ENCODE results near the gene ME3. TPM values are rescaled to one million over a fixed set of nuclear protein-coding genes. Genes with fewer than 3 reads are reported as not detected.

ME3 gene
- polyA plus RNA-seq, 2 of the 4 experiments (the other 2 are of a cell fraction), result 19.7 to 22.3 TPM

GRCh38 chr11:86453290-86454030, 219.0 kb downstream of the ME3 start:
- FAIRE-seq, result no peak
- CTCF ChIA-PET, result interaction anchor here (0.8 to 5.1 kb wide), 8 partner anchors 8 to 466 kb away, joined by 3 to 42 read pairs (median 7); no protein-coding TSS in a partner anchor
- 0 out of 5 replicates have a peak, but pooled peaks of 1 of the 2 experiments have one; percentile 6 for TF ChIP-seq RAD21 (conservative IDR thresholded peaks at IDR 0.05 in 1 of 2, IDR thresholded peaks at IDR 0.05 in 1 of 2)
- no peak for TF ChIP-seq NFE2L2 (conservative IDR thresholded peaks at IDR 0.05; ENCODE audit: low read length)

DNA sequence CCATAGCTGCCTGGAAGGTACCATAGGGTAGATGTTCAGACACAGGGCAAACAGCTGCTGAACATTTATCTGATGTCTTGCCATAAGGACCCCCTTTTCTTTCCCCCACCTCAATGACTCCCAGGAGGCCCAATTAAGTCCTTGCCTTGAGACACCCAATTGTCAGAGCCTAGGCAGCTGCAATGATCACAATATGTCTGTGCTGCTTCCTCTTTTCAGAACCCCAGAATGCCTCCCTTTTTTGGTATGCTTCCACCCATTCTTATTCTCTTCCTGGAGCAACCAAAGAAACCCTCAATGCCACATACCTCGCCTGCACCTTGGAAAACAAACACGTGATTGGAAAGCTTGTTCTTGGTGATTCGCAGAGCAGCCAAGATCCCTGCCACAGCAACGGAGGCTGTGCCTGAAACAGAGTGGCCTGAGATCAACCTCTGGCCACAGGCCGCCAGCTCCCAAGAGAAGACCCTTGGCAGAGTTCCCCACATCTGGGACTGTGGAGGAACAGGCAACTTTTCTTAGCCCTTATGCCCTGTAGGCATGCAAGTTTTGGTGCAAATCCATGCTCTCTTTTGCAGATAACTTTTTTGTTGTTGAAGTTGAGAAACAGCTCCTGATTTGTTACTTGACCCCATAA, 222.3 kb downstream of the ME3 start:
- DNase-seq (ENCODE audit: low read depth in 1 of 2, low spot score in 1 of 2), result no peak
- POLR2A ChIA-PET, result no interaction called here
- TF ChIP-seq CEBPB (IDR thresholded peaks at IDR 0.05), result no peak
- TF ChIP-seq HOXA7 (CRISPR knock-in tag; IDR thresholded peaks at IDR 0.05), result no peak
- TF ChIP-seq MAFK (IDR thresholded peaks at IDR 0.05; ENCODE audit: partially characterized antibody), result no peak
- no peak for TF ChIP-seq FOSL2 (IDR thresholded peaks at IDR 0.05)
- no peak for TF ChIP-seq FOSL2 (CRISPR knock-in tag; IDR thresholded peaks at IDR 0.05)
- TF ChIP-seq HOXB13 (CRISPR knock-in tag; IDR thresholded peaks at IDR 0.05; ENCODE audit: low read depth), result no peak
- TF ChIP-seq EHF (CRISPR knock-in tag; IDR thresholded peaks at IDR 0.05), result no peak
- no peak for TF ChIP-seq PBX3 (IDR thresholded peaks at IDR 0.05)
- no peak for TF ChIP-seq HEYL (CRISPR knock-in tag; IDR thresholded peaks at IDR 0.05)
- no peak for TF ChIP-seq TP53 (CRISPR knock-in tag; IDR thresholded peaks at IDR 0.05)
- no peak for TF ChIP-seq EHMT2 (IDR thresholded peaks at IDR 0.05; ENCODE audit: low read depth)
- TF ChIP-seq RARB (CRISPR knock-in tag; IDR thresholded peaks at IDR 0.05), result no peak
- no peak for TF ChIP-seq HES2 (IDR thresholded peaks at IDR 0.05)

More at GRCh38 chr11:86453290-86454030, 219.0 kb downstream of the ME3 start:
- Histone ChIP-seq H3K4me1 (peaks cover 19% of the 10 kb centered on the region), H3K4me2 (no peak overlapping the region), H3K9me3 (no peaks in the 10 kb centered on the region), H3K27ac (no peak overlapping the region), H3K4me3 (no peak overlapping the region)
- 83% methylated on average over 2 of the region's 2 CpGs for WGBS (ENCODE audit: missing lambda C conversion rate)
- DNase-seq (ENCODE audit: low read depth in 1 of 2, low spot score in 1 of 2) (no peak), ATAC-seq (no peak)
- POLR2A ChIA-PET, result no interaction called here

GRCh38 chr11:86447763-86448480, 224.5 kb downstream of the ME3 start:
- ChIA-PET CTCF (interaction anchor here (0.7 to 2.7 kb wide), 6 partner anchors 8 to 422 kb away, joined by 3 to 13 read pairs (median 7); no protein-coding TSS in a partner anchor), POLR2A (no interaction called here)

More for the DNA sequence above, 222.3 kb downstream of the ME3 start:
- FAIRE-seq, result no peak
- no peak overlapping the region for H3K4me3 ChIP-seq
- no peaks in the 10 kb centered on the region for H3K9me3 ChIP-seq
- no peaks in the 10 kb centered on the region for H3K4me1 ChIP-seq
- 86% methylated on average over 5 of the region's 5 CpGs for WGBS (ENCODE audit: missing lambda C conversion rate)
- no peak overlapping the region for H3K4me2 ChIP-seq
- CTCF ChIA-PET, result interaction anchor here (1.0 to 3.1 kb wide), 6 partner anchors 8 to 159 kb away, joined by 3 to 15 read pairs (median 6); no protein-coding TSS in a partner anchor
- no peak for ATAC-seq
- no peak overlapping the region for H3K27ac ChIP-seq

More at GRCh38 chr11:86447763-86448480, 224.5 kb downstream of the ME3 start:
- FAIRE-seq, result no peak
- 80% methylated on average over 3 of the region's 3 CpGs for WGBS (ENCODE audit: missing lambda C conversion rate)
- Histone ChIP-seq H3K4me2 (no peak overlapping the region), H3K27ac (no peak overlapping the region), H3K4me1 (peaks cover 2% of the 10 kb centered on the region; the same call in 2 of the 3 replicates), H3K9me3 (no peaks in the 10 kb centered on the region), H3K4me3 (no peak overlapping the region)
- DNase-seq (ENCODE audit: low read depth in 1 of 2, low spot score in 1 of 2), result no peak
- TF ChIP-seq RCOR1 (IDR thresholded peaks at IDR 0.05; ENCODE audit: low read depth, low read length), result no peak
- TF ChIP-seq ELK1 (IDR thresholded peaks at IDR 0.05; ENCODE audit: low read depth, low read length), result no peak
- TF ChIP-seq NR3C1 (IDR thresholded peaks at IDR 0.05), result no peak
- TF ChIP-seq BCL3 (IDR thresholded peaks at IDR 0.05), result no peak
- TF ChIP-seq POLR2A (IDR thresholded peaks at IDR 0.05; ENCODE audit: low read length), result no peak
- no peak for ATAC-seq

All from A549 (cell line).